Fibroblast of peridontal ligament (primary cell): ENCODE measurements around the gene WDR59.
"Not testable (repeated sequence)": the region's sequence is repeated elsewhere in the genome, so short reads cannot be mapped to it uniquely, and the experiment has no call there.

Experiments
- DNase-seq: peaks from one replicate; pipeline ENCODE4 v3.0.0-alpha.2; 2010; ENCODE audit errors: extremely low read depth

Gene WDR59

DNA sequence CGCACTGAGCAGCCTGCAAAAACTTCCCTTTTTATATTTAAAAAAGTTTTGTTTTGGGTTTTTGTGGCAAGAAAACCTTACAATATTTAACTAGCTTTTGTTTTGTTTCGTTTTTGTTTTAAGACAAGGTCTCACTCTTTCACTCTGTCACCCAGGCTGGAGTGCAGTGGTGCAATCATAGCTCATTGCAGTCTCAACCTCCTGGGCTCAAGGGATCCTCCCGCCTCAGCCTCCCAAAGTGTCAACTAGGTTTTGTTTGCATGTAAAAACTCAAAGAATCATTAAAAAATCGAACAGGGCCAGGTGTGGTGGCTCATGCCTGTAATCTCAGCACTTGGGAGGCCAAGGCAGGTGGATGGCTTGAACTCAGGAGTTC is 132.4 kb downstream of the WDR59 start:
- DNase-seq, result no peak

- no peak for DNase-seq
Observed at GRCh38 chr16:74850027-74850426, 134.9 kb downstream of the WDR59 start.

DNA sequence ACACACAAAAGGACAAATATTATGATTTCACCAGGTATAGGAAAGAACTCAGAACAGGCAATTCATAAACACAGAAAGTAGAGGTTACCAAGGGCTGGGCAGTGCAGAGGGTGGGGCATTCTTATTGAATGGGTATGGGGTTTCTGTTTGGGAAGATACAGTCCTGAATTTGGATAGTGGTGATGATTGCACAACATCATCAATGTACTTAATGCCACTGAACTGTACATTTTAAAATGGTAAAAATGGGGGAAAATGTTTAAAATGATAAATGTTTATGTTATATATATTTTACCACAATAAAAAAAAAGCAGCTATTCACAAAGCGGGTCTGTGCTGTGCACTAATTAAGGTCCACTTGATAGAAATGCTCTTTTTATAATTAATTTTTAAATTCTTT is 137.7 kb downstream of the WDR59 start:
- no peak for DNase-seq

GRCh38 chr16:74846714-74847113 is 138.2 kb downstream of the WDR59 start:
- no peak for DNase-seq

DNA sequence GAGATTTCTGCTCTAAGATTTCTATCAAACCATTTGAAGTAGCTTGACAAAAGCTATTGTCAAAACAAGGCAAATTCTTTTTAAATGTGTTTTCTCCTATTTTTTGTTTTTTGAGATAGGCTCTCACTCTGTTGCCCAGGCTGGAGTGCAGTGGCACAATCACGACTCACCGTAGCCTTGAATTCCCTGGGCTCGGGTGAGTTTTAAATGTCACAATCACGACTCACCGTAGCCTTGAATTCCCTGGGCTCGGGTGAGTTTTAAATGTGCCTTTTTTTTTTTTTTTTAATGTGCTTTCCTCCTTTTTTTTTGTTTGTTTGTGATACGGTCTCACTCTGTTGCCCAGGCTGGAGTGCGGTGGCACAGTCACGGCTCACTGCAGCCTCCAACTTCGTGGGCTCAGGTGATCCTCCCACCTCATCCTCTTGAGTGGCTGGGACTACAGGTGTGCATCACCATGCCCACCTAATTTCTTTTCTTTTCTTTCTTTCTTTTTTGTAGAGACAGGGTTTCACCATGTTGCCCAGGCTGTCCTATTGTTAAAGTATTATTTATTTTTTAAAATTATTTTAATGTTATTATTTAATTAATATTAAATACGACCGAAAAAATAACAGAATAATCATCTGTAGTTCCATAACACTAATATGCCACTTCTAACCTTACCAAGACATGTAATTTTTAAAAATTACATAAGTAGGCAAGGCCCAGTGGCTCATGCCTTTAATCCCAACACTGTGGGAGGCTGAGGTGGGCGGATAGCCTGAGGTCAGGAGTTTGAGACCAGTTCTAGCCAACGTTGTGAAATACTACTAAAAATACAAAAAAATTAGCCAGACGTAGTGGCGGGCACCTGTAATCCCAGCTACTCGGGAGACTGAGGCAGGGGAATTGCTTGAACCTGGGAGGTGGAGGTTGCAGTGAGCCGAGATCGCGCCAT is 140.6 kb downstream of the WDR59 start:
- no peak for DNase-seq

GRCh38 chr16:74843381-74844035 is 141.4 kb downstream of the WDR59 start:
- not testable (repeated sequence) for DNase-seq

DNA sequence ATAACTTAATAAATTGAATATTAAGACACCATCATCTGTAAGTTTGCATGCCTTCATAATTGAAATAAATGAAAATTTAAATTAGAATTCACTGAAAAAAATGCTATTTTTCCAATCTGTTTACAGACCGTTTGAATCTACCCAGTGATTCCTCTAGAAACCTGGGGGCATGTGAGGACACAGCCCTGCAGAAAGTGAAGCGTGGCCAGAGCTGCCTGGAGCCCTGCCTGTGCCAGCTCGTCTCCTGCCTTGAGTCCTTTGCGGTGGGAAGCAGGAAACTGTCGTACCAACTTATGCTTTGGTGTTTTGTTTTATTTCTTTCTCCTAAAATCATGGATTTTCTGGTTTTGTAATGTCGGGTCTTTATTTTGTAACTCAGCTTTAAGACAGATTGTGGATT is 142.5 kb downstream of the WDR59 start:
- DNase-seq, result no peak

GRCh38 chr16:74841904-74842303 is 143.0 kb downstream of the WDR59 start:
- DNase-seq, result no peak

- no peak for DNase-seq
Observed at GRCh38 chr16:74841469-74841868, 143.5 kb downstream of the WDR59 start.

GRCh38 chr16:74837056-74837455 is 147.9 kb downstream of the WDR59 start:
- no peak for DNase-seq

- DNase-seq, result no peak
Observed at GRCh38 chr16:74836111-74836671, 148.7 kb downstream of the WDR59 start.

GRCh38 chr16:74832228-74832627 is 152.7 kb downstream of the WDR59 start:
- DNase-seq, result no peak

DNA sequence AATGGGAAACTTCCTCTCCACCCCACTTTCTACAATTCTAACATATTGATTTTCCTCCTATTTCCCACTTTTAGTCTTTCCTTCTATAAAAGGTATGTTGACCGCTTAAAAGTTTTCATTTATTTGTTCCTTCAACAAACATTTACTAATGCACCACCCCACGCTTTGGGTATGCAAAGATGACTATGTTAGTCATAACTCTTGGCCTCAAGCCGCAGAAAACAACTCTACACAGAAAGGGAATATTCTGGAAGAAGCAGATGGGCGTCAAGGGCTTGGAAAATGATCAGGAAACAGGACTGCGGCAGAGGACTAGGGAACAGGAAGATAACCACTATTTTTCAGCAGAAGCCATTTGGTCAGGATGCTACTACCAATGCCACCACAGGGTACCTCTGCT is 153.5 kb downstream of the WDR59 start:
- no peak for DNase-seq

GRCh38 chr16:74830648-74831047 is 154.3 kb downstream of the WDR59 start:
- no peak for DNase-seq

DNA sequence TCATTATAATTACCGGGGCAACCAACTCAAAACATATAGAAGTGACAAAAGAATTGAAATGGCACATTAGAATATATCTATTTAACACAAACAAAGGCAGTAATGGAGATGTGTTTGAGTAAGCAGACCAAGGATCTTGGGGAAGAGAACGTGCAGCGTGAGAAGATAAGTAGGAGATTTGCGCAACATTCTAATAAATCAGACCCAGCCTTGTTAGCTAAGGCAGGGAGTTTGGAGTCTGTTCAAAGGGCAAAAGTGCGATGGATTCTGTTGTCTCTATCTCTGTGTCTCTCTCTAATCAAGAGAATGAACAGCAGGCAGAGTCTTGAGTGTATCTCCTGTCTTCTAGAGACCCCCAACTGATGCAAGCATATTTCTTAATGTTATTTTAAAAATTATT is 155.3 kb downstream of the WDR59 start:
- DNase-seq, result no peak

DNA sequence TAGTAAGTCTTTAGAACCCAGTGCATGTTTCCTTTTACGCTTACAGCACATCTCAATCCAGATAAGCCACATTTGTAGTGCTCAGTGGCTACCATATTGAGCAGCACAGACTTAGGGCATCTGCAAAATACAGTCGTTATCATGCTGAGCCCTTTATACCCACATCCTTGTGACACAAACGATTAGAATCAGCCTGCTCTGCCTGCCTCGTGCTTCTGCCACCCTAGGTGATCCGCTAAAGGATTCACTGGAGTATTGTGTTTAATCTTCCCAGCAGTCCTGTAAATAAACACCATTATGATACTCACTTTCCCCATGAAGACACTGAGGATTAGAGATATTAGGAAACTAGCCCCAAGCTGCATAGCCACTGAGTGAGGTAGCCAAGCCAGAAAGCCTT is 159.0 kb downstream of the WDR59 start:
- no peak for DNase-seq

- no peak for DNase-seq
Observed at GRCh38 chr16:74825016-74825415, 159.9 kb downstream of the WDR59 start.
